Erythroblast (primary cell): ENCODE results near the gene UNC5CL.

Experiments
- GATA1 ChIP-seq: IDR thresholded peaks from 2 replicates; pipeline ENCODE4 v1.6.1; 2011; ENCODE audit warnings: low read depth, mild to moderate bottlenecking, control low read depth, low read length, moderate library complexity
- POLR2A ChIP-seq: IDR thresholded peaks from 2 replicates; pipeline ENCODE4 v1.6.1; 2011; ENCODE audit warnings: mild to moderate bottlenecking, low read length

DNA sequence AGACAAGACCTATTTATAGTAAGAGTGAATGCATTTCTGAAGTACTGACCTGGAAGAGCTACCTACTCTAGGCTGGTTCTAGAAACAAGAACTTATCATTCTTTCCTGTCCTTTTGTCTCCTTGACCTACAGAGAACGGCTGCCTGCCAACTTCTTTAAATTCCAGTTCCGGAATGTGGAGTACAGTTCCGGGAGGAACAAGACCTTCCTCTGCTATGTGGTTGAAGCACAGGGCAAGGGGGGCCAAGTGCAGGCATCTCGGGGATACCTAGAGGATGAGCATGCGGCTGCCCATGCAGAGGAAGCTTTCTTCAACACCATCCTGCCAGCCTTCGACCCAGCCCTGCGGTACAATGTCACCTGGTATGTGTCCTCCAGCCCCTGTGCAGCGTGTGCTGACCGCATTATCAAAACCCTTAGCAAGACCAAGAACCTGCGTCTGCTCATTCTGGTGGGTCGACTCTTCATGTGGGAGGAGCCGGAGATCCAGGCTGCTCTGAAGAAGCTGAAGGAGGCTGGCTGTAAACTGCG is 22.2 kb upstream of the UNC5CL start:
- TF ChIP-seq POLR2A (no peak), GATA1 (no peak)
